OCI-M1 (cell line): Measurements from ENCODE around the gene SOX4.

Experiments
- DNase-seq: peaks from one replicate; lab custom pipeline; 2025; lab: John Stamatoyannopoulos, UW

The SOX4 gene

DNA sequence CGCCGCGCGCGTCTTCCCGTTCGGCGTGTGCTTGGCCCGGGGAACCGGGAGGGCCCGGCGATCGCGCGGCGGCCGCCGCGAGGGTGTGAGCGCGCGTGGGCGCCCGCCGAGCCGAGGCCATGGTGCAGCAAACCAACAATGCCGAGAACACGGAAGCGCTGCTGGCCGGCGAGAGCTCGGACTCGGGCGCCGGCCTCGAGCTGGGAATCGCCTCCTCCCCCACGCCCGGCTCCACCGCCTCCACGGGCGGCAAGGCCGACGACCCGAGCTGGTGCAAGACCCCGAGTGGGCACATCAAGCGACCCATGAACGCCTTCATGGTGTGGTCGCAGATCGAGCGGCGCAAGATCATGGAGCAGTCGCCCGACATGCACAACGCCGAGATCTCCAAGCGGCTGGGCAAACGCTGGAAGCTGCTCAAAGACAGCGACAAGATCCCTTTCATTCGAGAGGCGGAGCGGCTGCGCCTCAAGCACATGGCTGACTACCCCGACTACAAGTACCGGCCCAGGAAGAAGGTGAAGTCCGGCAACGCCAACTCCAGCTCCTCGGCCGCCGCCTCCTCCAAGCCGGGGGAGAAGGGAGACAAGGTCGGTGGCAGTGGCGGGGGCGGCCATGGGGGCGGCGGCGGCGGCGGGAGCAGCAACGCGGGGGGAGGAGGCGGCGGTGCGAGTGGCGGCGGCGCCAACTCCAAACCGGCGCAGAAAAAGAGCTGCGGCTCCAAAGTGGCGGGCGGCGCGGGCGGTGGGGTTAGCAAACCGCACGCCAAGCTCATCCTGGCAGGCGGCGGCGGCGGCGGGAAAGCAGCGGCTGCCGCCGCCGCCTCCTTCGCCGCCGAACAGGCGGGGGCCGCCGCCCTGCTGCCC lies 1.1 kb downstream of the SOX4 start:
- DNase-seq: no peak

DNA sequence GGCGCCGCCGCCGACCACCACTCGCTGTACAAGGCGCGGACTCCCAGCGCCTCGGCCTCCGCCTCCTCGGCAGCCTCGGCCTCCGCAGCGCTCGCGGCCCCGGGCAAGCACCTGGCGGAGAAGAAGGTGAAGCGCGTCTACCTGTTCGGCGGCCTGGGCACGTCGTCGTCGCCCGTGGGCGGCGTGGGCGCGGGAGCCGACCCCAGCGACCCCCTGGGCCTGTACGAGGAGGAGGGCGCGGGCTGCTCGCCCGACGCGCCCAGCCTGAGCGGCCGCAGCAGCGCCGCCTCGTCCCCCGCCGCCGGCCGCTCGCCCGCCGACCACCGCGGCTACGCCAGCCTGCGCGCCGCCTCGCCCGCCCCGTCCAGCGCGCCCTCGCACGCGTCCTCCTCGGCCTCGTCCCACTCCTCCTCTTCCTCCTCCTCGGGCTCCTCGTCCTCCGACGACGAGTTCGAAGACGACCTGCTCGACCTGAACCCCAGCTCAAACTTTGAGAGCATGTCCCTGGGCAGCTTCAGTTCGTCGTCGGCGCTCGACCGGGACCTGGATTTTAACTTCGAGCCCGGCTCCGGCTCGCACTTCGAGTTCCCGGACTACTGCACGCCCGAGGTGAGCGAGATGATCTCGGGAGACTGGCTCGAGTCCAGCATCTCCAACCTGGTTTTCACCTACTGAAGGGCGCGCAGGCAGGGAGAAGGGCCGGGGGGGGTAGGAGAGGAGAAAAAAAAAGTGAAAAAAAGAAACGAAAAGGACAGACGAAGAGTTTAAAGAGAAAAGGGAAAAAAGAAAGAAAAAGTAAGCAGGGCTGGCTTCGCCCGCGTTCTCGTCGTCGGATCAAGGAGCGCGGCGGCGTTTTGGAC lies 2.0 kb downstream of the SOX4 start:
- no peak for DNase-seq

DNA sequence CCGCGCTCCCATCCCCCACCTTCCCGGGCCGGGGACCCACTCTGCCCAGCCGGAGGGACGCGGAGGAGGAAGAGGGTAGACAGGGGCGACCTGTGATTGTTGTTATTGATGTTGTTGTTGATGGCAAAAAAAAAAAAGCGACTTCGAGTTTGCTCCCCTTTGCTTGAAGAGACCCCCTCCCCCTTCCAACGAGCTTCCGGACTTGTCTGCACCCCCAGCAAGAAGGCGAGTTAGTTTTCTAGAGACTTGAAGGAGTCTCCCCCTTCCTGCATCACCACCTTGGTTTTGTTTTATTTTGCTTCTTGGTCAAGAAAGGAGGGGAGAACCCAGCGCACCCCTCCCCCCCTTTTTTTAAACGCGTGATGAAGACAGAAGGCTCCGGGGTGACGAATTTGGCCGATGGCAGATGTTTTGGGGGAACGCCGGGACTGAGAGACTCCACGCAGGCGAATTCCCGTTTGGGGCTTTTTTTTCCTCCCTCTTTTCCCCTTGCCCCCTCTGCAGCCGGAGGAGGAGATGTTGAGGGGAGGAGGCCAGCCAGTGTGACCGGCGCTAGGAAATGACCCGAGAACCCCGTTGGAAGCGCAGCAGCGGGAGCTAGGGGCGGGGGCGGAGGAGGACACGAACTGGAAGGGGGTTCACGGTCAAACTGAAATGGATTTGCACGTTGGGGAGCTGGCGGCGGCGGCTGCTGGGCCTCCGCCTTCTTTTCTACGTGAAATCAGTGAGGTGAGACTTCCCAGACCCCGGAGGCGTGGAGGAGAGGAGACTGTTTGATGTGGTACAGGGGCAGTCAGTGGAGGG lies 2.8 kb downstream of the SOX4 start:
- peak; percentile 48 for DNase-seq

DNA sequence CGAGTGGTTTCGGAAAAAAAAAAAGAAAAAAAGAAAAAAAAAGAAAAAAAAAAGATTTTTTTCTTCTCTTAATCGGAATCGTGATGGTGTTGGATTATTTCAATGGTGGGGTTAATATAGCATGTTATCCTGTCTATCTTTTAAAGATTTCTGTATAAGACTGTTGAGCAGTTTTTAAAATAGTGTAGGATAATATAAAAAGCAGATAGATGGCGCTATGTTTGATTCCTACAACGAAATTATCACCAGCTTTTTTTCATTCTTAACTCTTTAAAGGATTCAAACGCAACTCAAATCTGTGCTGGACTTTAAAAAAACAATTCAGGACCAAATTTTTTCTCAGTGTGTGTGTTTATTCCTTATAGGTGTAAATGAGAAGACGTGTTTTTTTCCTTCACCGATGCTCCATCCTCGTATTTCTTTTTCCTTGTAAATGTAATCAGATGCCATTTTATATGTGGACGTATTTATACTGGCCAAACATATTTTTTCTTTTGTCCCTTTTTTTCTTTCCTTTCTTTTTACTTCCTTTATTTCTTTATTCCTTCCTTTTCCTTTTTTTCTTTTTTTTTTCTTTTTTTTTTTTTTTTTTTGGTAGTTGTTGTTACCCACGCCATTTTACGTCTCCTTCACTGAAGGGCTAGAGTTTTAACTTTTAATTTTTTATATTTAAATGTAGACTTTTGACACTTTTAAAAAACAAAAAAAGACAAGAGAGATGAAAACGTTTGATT lies 3.6 kb downstream of the SOX4 start:
- peak; percentile 72 for DNase-seq

DNA sequence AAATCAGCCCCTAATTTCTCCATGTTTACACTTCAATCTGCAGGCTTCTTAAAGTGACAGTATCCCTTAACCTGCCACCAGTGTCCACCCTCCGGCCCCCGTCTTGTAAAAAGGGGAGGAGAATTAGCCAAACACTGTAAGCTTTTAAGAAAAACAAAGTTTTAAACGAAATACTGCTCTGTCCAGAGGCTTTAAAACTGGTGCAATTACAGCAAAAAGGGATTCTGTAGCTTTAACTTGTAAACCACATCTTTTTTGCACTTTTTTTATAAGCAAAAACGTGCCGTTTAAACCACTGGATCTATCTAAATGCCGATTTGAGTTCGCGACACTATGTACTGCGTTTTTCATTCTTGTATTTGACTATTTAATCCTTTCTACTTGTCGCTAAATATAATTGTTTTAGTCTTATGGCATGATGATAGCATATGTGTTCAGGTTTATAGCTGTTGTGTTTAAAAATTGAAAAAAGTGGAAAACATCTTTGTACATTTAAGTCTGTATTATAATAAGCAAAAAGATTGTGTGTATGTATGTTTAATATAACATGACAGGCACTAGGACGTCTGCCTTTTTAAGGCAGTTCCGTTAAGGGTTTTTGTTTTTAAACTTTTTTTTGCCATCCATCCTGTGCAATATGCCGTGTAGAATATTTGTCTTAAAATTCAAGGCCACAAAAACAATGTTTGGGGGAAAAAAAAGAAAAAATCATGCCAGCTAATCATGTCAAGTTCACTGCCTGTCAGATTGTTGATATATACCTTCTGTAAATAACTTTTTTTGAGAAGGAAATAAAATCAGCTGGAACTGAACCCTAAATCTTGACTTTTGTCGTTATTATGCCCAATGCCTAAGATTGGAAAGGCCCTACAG lies 4.5 kb downstream of the SOX4 start:
- DNase-seq: no peak

DNA sequence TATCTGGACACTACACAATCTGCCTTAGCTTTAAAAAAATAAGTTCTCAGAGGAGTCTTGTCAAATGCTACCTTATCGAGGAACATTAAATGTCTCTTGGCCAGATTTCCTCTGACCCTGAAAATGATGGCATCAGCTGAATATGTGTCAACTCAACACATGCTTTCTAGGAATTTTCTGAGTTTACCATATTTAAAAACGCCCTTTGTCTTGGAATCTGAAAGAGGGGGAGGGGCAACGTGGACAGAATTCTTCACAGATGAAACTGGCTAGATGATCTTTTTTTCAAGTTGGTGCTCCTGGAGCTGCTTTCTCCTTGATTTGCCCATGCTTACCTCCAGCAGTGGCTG lies 5.1 kb downstream of the SOX4 start:
- DNase-seq: no peak

DNA sequence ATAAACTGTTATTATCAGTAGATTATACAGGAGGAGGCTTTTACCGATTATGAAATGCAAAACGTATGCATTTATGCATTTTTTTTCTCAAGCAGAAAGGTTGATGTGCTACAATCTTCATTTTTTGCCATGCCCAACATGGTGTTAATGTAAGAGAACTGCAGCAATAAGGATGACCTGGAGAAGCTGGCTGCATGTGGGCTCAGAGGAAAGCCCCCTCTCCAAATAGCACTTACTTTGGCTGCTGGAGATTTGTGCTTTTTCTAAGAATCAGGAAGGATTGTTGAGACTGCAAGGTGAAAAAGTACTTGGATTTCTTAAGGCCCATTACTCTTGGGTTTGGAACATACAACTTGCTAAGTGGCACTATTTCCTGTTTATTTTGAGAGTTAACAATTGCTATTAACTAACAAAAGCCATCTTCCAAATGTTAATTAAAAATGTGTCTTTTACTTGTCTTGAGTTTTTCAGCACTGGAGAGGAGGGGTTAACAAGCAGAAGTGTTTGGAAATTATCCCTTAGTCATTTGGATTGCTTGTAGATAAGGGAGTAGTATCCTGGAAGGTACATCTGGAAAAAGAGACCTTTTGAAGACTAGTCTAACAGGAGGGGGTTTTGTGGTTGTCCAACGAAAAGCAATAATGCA lies 5.6 kb downstream of the SOX4 start:
- DNase-seq: no peak

DNA sequence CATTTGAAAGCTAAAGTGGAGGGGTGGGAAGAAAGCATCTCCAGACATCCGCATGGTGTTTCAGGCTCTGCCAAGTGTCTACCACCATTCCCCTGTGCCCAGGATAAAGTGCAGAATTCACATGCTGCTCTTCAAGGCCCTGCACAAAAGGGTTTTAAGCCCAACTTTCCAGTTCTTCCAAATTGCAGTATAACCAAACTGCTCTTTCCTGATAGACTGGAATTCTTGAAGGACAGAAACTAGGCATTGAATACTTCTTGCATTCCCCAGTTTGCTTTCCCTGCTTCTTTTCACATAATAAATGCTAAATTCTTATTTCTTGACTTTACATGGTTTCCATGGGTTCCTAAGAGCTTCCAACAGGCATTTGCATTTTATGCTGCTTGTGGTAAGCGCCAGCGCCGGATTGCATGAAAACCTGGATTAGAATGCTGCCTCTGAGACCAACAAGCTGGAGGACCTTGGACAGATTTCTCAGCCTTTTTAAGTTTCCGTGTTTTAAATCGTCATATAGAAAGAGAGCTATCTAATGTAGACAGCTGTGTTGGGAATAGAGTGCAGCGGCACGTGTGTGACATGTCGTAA lies 7.9 kb downstream of the SOX4 start:
- DNase-seq: no peak

DNA sequence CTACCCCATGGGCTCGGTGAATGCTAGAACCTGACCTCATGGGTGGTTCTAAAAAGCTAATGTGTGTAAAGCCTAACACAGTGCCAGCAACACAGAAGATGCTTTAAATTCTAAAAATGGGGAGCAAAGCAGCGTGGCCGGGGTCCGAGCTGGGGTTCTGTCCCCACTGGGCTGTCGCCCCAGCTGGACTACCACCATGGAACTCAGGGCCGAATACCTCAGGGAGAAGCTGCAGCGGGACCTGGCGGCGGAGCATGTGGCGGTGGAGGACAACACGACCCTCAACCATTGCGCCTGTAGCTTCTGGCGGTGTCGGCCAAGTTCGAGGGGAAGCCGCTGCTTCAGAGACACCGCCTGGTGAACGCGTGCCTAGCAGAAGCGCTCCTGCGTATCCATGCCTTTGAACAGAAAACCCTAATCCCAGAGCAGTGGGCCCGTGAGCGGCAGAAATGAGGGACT lies 8.4 kb downstream of the SOX4 start:
- no peak for DNase-seq

DNA sequence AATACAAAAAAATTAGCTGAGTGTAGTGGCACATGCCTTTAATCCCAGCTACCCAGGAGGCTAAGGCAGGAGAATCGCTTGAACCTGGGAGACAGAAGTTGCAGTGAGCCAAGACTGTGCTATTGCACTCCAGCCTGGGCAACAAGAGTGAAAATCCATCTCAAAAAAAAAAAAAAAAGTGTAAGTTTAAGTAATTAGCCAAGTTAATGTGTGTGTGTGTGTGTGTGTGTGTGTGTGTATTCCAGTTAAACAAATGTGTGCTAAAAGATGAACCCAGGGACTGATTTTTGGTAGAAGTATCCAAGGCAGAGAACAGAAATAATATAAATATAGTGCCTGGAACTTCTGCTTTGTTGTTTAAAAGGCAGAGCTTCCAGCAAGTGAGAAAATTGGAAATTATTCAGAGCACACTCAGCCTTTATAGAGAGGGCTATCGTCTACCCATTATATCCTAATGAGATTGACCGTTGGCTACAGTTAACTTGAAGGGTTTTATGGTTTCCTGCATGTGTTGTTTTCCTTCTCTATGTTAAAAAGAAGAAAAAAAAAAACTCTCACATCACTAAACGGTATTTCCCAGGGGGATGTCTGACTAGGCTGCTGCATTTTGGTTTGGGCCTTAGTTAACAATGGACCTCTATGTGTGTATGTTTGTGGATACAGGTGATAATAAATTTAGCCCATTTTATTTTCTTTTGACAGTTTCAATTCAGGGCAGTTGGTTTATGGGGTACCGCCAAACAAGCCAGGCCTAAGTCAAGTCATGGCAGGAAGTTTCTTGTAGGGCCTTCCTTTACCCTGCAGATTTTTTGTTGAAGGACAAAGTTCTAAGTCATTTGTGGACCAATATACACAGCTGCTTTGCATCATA lies 9.8 kb downstream of the SOX4 start:
- DNase-seq: no peak

DNA sequence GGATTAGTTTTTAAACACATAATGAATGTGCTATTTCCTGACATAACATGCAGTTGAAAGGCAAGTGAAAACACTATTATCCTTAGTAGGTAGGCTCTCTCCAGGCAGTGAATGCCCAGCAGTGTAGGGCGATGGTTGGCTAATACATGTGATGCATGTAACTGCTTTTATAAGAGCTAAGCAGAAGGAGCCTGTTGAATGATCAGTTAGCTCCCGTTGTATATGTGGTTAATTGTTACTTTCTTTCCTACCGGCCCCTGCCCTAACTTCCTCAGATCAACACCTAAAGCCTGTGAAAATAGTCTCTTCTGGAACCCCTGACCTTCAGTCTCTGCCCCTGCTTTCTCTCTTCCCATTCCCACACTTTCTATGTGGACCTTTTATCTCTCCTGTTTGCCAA lies 10.5 kb downstream of the SOX4 start:
- DNase-seq: no peak

DNA sequence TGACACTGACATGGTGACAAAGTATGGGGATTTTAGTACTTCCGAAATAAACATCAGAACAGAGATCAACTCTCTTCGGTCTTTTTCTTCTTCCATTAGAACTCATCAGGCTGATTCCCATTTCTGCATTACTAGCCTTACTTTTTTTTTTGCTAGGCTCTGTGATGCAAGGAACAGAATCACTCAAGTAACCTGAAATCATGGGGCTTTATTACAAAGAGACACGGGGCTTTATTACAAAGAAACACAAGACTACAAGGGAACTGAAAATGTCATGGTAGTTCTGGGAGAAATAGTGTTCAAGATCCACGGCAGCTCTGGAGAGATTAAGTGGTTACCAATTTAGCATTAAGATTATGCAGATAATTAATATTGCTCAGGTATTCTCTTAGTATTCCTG lies 11.6 kb downstream of the SOX4 start:
- DNase-seq: no peak

DNA sequence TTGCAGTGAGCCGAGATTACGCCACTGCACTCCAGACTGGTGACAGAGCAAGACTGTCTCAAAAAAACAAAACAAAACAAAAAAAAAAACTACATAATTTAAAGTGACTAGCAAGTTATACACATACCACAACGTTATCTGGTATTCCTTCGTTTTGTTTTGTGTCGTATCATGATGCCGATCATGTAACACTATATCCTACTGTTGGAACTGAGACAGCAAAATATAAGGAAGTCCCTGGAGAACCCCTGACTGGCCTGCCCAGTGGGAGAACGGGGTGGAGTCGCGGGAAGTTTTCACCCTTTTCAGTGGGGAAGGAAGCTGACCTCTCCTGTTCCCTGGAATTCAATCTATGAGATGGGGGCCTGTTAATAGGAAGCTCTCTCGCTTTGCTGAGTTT lies 15.1 kb downstream of the SOX4 start:
- peak; percentile 26 for DNase-seq

DNA sequence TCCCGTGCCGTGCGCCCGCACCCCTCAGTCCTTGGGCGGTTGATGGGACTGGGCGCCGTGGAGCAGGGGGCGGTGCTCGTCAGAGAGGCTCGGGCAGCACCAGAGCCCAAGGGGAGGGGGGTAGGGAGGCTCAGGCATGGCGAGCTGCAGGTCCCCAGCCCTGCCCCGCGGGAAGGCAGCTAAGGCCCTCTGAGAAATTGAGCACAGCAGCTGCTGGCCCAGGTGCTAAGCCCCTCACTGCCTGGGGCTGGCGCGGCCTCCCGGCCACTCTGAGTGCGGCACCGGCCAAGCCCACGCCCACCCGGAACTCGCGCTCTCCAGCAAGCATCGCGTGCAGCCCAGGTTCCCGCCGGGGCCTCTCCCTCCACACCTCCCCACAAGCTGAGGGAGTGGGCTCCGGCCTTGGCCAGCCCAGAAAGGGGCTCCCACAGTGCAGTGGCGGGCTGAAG lies 16.4 kb downstream of the SOX4 start:
- no peak for DNase-seq

DNA sequence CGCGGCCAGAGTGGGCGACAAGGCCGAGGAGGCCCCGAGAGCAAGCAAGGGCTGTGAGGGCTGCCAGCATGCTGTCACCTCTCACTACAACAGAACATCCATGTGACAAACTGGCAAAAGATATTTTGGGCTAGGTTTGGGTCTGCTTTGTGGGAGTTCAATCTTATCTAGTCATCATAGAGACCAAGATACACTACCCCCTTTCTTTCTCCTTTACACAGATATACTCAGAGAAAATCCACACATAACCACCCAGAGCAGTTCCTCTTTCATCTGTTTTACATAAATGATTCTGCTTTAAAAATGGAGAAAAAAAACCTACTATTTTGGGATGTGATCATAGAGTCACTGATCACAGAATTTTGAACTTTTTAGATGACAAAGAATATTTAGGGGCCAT lies 16.8 kb downstream of the SOX4 start:
- DNase-seq: peak; percentile 38

DNA sequence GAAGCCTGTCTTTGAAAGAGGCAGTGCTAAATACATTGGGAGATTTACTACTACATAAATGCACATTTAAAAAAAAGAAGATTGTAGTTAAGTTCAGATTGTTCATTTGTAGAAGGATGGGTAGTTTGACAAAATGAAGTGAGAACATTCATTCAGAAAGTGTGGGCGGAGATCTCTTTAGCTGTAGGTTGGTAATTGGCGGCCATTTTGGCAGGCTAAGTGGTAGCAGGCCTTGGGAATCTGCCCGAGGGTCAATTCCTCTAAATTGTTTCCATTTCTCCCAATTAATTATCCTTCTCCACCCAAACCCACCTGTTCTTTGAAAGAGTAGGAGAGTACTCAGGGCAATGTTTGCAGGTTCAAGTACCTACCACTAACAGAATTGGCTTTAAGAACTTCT lies 17.9 kb downstream of the SOX4 start:
- DNase-seq: no peak

DNA sequence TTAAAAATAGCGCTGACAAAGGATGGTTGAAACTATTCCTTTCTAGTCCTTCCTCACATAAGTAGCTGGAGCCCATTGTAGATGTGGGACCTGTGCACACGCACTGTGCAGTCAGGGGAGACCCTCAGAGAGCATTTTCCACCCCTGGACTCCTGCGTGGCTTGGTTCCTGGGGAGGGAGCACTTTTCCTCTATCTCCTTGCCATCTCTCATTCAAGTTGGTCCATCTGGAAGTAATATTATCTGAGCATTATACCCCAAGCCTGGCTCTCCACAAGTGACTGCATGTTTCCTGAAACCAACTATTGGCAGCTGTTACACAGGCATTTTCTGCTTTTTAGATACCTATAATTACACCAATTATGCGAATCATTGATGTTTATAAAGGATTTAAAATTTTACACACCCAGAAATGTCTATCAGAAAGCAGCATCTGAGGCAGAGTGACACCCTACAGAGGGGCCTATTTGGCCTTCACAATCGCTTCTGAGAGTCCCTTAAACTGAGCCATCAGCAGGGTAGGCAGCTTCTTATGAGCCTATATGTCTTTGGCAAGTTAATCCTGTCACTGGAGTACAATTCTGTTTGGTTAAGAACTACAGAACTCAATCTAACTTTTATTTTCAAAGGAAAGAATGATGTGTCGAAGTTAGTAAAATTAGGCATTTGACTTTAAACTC lies 18.7 kb downstream of the SOX4 start:
- no peak for DNase-seq

DNA sequence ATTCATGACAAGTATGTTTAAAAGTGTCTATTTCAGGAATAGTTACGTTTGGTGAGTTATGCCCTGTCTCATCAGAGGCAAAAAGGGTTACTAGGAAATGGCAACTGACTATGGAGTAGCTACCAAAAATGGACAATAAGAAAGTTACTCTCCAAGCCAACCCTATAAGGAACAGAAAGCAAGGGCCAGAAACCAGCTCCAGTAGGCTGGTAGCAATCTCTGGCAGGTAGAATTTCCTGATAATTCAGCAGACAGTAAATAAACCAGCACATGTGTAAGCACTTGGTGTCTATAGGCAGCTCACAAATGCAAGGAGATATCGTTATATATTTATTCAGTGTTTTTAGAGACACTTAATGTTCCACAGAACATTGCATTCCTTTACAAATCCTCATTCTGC lies 20.3 kb downstream of the SOX4 start:
- no peak for DNase-seq
